Prostate gland (tissue), 2 donors: Measurements from ENCODE around the gene ULK4.

ENCODE experiments used
- CTCF ChIP-seq, 4 experiments: fragments of 200-600 bp in 2 of 4; fragments of 450-650 bp in 2 of 4; sonication (generic) in 2 of 4; IDR thresholded peaks; 1 replicate in 3 of 4; 2 replicates in 1 of 4; pipeline ENCODE4 v1.5.1; 2016 to 2019; ENCODE audit warnings: antibody characterized with exemption in 4 of 4, mild to moderate bottlenecking in 2 of 4, moderate library complexity in 2 of 4
- POLR2A ChIP-seq: fragments of 450-650 bp; IDR thresholded peaks from one replicate; pipeline ENCODE4 v1.6.1; 2016; ENCODE audit warnings: antibody characterized with exemption, mild to moderate bottlenecking
- POLR2AphosphoS5 ChIP-seq: sonication (generic); formaldehyde crosslinking; IDR thresholded peaks from one replicate; pipeline ENCODE4 v1.6.1; 2017; ENCODE audit warnings: antibody characterized with exemption

GRCh38 chr3:41339758-41340157 is 622.1 kb downstream of the ULK4 start:
- TF ChIP-seq POLR2AphosphoS5, result no peak
- TF ChIP-seq CTCF (IDR thresholded peaks at IDR 0.05), result no peak
- no peak for TF ChIP-seq POLR2A
